Stimulated activated CD8-positive, alpha-beta memory T cell treated with anti-CD3 and anti-CD28 coated beads, Interleukin-4, amount 100 ng/mL, for 4 hours (primary cell): ENCODE measurements around the gene RNF150.
"Not testable (repeated sequence)": the region's sequence is repeated elsewhere in the genome, so short reads cannot be mapped to it uniquely, and the experiment has no call there.

ENCODE experiments used
- DNase-seq, 2 donors: peaks; one replicate each; pipeline ENCODE4 v3.0.0-alpha.2; 2020; ENCODE audit warnings: low read depth in 2 of 2, low spot score in 1 of 2

The RNF150 gene

DNA sequence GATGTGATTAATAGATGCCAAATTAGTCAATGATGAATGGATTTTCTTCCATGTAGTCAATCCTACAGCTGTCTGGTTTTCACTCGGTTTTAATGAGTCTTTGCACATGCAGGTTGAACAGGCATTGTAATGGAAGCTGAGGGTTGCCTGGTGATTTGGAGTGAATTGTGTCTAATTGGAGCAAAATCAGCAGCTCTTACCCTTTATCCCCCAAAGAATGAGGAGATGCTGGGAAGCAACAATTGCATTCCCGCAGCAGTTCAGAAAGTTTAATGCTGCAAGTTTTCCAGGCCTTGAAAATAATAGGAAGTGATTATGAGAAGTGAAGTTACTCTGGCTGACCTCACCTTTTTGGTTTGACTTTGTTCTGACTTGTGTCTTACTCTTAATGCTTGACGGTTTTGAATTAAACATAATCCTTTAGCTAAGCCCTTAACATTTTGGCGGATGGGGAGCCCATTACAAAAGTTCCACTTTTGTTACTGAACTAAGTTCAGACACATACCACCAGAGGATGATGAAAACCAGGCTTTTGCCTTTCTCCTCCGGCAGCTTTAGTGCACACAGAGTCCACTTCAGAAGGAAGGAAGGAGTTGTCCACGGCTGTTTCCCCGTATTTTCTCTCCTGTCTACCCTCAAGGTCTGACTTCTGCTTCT lies 298.3 kb downstream of the RNF150 start:
- no peak for DNase-seq

DNA sequence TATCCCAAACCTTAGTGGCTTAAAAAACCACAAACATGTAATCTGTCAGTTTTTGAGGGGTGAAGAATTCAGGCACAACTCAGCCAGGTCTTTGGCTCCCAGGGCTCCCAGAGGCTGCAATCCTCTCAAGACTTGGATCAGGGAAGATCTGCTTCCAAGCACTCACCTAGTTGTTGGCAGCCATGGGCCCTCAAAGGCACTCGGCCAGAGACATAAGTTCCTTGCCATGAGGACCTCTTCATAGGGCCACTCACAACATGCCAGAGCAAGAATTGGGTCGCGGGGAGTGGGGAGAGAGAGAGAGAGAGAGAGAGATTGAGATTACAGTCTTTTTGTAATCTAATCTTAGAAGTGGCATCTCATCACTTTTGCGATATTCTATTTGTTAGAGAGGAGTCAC lies 300.0 kb downstream of the RNF150 start:
- DNase-seq, result no peak

DNA sequence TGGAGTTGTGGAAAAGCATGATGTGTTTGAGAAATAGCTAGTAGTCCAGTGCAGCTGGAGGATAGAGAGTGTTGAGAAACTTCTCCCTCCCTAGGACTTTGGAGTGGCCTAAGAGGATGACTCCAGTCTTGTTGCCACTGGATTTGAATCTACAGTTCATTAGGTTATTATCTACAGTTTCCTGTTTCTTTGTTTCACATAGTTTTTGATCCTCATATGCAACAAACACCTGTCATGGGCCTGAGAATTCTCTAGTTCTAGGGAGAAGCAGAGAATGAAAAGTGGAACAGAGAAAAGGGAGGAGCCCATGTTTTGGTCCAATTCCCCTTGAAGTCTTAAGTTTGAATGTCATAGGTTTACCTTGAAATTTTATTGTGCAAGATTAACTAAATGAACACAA lies 303.4 kb downstream of the RNF150 start:
- DNase-seq, result no peak

GRCh38 chr4:140826701-140827027 lies 306.6 kb downstream of the RNF150 start:
- no peak for DNase-seq

GRCh38 chr4:140820520-140820919 lies 312.7 kb downstream of the RNF150 start:
- DNase-seq, result not testable (repeated sequence)

GRCh38 chr4:140819610-140820009 lies 313.7 kb downstream of the RNF150 start:
- DNase-seq, result no peak

GRCh38 chr4:140818433-140818832 lies 314.8 kb downstream of the RNF150 start:
- no peak for DNase-seq

DNA sequence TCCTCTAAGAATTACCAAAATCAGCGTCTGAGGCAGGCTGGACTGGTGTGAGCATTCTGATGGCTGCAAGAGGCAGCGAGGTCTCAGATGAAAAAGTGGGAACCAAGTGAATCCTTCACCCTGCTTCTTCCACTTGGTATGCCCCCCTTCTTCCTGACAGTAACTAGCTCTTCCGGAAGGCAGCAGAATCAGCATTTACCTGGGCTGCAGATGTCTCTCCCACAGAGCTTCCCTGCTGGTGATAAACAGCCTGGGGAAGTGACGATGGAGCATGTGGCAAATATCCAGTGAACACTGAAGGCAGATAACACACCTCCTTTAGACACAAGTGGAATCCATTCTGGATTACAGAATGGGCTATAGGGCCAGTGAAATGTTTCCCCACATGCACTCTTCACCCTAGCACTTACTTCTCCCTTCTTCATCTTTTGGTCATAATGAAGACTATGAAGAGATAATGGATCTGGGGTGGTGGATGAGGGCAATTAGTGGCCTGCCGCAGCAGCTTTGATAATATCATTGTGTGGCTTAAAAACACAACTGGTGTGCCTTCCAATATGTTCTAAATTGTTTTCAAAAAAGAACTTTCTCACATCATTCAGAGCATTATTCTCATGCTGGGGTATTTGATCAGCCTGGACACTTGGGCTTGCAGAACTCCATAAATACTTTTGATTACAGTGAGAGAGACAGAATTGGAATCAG lies 316.3 kb downstream of the RNF150 start:
- DNase-seq, result no peak

GRCh38 chr4:140813804-140814203 lies 319.5 kb downstream of the RNF150 start:
- no peak for DNase-seq

DNA sequence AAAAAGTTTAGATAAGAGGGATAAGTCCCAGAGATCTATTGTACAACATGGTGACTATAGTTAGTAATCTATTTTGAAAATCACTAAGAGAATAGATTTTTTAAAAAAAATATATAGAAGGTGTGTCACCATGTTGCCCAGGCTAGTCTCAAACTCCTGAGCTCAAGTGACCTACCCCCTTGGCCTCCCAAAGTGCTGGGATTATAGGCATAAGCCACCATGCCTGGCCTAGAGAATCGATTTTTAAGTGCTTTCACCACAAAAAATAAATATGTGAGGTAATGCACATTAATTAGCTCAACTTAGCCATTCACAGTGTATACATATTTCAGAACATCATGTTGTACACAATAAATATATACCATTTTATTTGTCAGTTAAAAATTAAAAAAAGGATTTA lies 320.4 kb downstream of the RNF150 start:
- DNase-seq, result no peak

DNA sequence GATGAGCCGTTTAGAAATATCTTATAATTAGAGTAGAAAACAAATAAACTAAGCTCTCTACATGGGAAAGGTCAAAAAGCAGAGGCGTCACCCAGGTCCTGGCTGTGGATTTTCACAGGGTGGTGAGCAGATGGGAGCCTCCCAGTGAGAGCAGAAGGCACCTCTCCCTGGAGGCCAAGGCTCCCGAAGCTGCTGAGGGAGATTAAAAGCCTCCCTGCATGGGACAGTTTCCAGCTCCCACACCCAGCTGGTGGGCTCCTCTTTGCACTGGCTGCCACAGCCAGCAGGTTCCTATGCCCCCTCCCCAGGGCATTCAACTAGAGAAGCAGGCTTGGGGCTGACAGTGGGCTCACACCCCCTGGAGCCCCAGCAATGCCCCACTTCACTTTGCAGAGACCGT lies 321.8 kb downstream of the RNF150 start:
- no peak for DNase-seq

- DNase-seq, result not testable (repeated sequence)
Measured at GRCh38 chr4:140810591-140811169, 322.6 kb downstream of the RNF150 start.
